ENCODE data around the gene TAX1BP3. TPM values are rescaled to one million over a fixed set of nuclear protein-coding genes. Genes with fewer than 3 reads are reported as not detected.

TAX1BP3 gene
- total and polyA plus RNA-seq, 11 donors = 122 to 291 (median 177) TPM

- Histone ChIP-seq H3K27me3 (no peaks in the 10 kb centered on the region), H3K9me3 (no peaks in the 10 kb centered on the region), H3K36me3 (peaks cover 0 to 26% (median 10%) of the 10 kb centered on the region in 9 donors), H3K4me1 (peaks cover 4 to 47% (median 36%) of the 10 kb centered on the region in 12 donors), H3K27ac (peak overlapping the region in 11 of 12 donors; percentile 67 to 100 (median 99)), H3K4me3 (peak overlapping the region; percentile 61 to 100 (median 88))
- no peak for TF ChIP-seq CTCF (IDR thresholded peaks at IDR 0.05)
- TF ChIP-seq POLR2A (IDR thresholded peaks at IDR 0.05) = no peak
- ATAC-seq (no peak), DNase-seq (no peak)
- intact Hi-C loops (cut with DNase I) = loop anchor here in 2 of 10 donors (2.0 to 10.0 kb wide), 3 partner anchors 32 to 624 kb away; partner anchors contain the start of genes CTNS (in 1 of the 2) and SHPK (in 1 of the 2)
- WGBS, 4 donors = 0% methylated on average over 9 to 32 of the region's 32 CpGs
Measured at GRCh38 chr17:3669085-3669347, 638 bp upstream of the TAX1BP3 start.

GRCh38 chr17:3667366-3668278 is 756 bp downstream of the TAX1BP3 start:
- Histone ChIP-seq H3K4me1 (peaks cover 4 to 47% (median 36%) of the 10 kb centered on the region in 12 donors), H3K27me3 (no peaks in the 10 kb centered on the region), H3K9me3 (no peaks in the 10 kb centered on the region), H3K36me3 (peaks cover 0 to 40% (median 24%) of the 10 kb centered on the region in 9 donors), H3K4me3 (peak overlapping the region; percentile 61 to 100 (median 88)), H3K27ac (peak overlapping the region; percentile 91 to 100 (median 99))
- WGBS, 4 donors = 0 to 3% (median 1%) methylated on average over 21 to 39 of the region's 39 CpGs
- DNase-seq (peak; percentile 92 to 96 (median 95)), ATAC-seq (peak; percentile 65 to 86 (median 82))
- TF ChIP-seq CTCF (IDR thresholded peaks at IDR 0.05) (peak in 3 of 12 donors; percentile 13 to 26 (median 20)), POLR2A (IDR thresholded peaks at IDR 0.05) (no peak)
- intact Hi-C loops (cut with DNase I) = loop anchor here in 3 of 10 donors (1.0 to 10.0 kb wide), 4 partner anchors 31 to 623 kb away; partner anchors contain the start of genes CTNS (in 2 of the 3) and SHPK (in 2 of the 3)

- DNase-seq = no peak
Measured at GRCh38 chr17:3666516-3666915, 1.9 kb downstream of the TAX1BP3 start.

More at GRCh38 chr17:3666516-3666915, 1.9 kb downstream of the TAX1BP3 start:
- peak overlapping the region; percentile 91 to 100 (median 99) for H3K27ac ChIP-seq
- 59 to 72% (median 60%) methylated on average over 6 of the region's 6 CpGs for WGBS, 4 donors
- ATAC-seq = no peak
- intact Hi-C loops (cut with DNase I) = loop anchor here in 1 of 10 donors (10.0 kb wide), 1 partner anchor 622 kb away; no protein-coding TSS in a partner anchor
- TF ChIP-seq CTCF (IDR thresholded peaks at IDR 0.05) (no peak), POLR2A (IDR thresholded peaks at IDR 0.05) (no peak)
- H3K4me3 ChIP-seq = peak overlapping the region in 10 of 12 donors; percentile 69 to 100 (median 94)
- H3K36me3 ChIP-seq = peaks cover 0 to 48% (median 35%) of the 10 kb centered on the region in 9 donors
- no peaks in the 10 kb centered on the region for H3K27me3 ChIP-seq
- peaks cover 4 to 47% (median 36%) of the 10 kb centered on the region in 12 donors for H3K4me1 ChIP-seq
- H3K9me3 ChIP-seq = no peaks in the 10 kb centered on the region

All from heart left ventricle (tissue), 16 donors.